OCI-LY7 (cell line): ENCODE data around the gene TSPAN10. TPM values are rescaled to one million over a fixed set of nuclear protein-coding genes. Genes with fewer than 3 reads are reported as not detected.
A peak's percentile ranks its signal among the peaks of the same experiment; 100 is the strongest.

Source experiments
- BruUV-seq: library from RNA; stranded (reverse); fragments of 400-500 nt; replicated peaks from 2 replicates; lab custom pipeline; 2021; lab: Mats Ljungman, UMichigan
- CTCF ChIA-PET: fragments of 300-600 bp; sonication (Branson Sonifier 250); formaldehyde crosslinking; loops from one replicate; lab custom pipeline; 2022; ENCODE audit warnings: antibody characterized with exemption; ENCODE audit not compliant: unreplicated experiment; lab: Charles Lee
- POLR2A ChIA-PET: fragments of 300-600 bp; sonication (Branson Sonifier 250); formaldehyde crosslinking; loops from one replicate; lab custom pipeline; 2022; ENCODE audit warnings: antibody characterized with exemption; lab: Charles Lee
- DNase-seq: peaks from one replicate; pipeline ENCODE4 v3.0.0-alpha.2; 2015; ENCODE audit warnings: low spot score
- H2AFZ ChIP-seq: fragments of 200-600 bp; sonication (generic), shearing (Covaris generic); 2 replicates; pipeline ENCODE4 v1.6.1; 2014; ENCODE audit warnings: mild to moderate bottlenecking, antibody characterized with exemption, low read length, moderate library complexity
- H3K27ac ChIP-seq: fragments of 200-600 bp; sonication (generic); 2 replicates; pipeline ENCODE4 v1.5.1; 2014; ENCODE audit warnings: mixed run types, low read depth, mild to moderate bottlenecking, moderate library complexity, low read length, inconsistent platforms; ENCODE audit not compliant: poor library complexity, severe bottlenecking
- H3K36me3 ChIP-seq: fragments of 200-600 bp; sonication (generic); 2 replicates; pipeline ENCODE4 v1.6.1; 2014; ENCODE audit warnings: mild to moderate bottlenecking, antibody characterized with exemption, low read length, moderate library complexity, mixed read lengths; ENCODE audit not compliant: insufficient read depth
- H3K4me1 ChIP-seq: fragments of 200-600 bp; sonication (generic); 2 replicates; pipeline ENCODE4 v1.5.1; 2014; ENCODE audit warnings: mild to moderate bottlenecking, low read length; ENCODE audit not compliant: insufficient read depth, poor library complexity, severe bottlenecking
- H3K4me2 ChIP-seq: fragments of 200-600 bp; sonication (generic); 2 replicates; pipeline ENCODE4 v1.6.1; 2014; ENCODE audit warnings: mild to moderate bottlenecking, low read length
- H3K4me3 ChIP-seq: fragments of 200-600 bp; sonication (generic); 2 replicates; pipeline ENCODE4 v1.5.1; 2014; ENCODE audit warnings: mild to moderate bottlenecking, low read depth, low read length; ENCODE audit not compliant: poor library complexity, severe bottlenecking
- H3K79me2 ChIP-seq: fragments of 200-600 bp; sonication (generic); 2 replicates; pipeline ENCODE4 v1.6.1; 2016; ENCODE audit warnings: low read depth, mild to moderate bottlenecking, low read length, moderate library complexity, mixed read lengths; ENCODE audit not compliant: insufficient read depth
- H3K9me2 ChIP-seq: fragments of 200-600 bp; sonication (generic); 2 replicates; pipeline ENCODE4 v1.6.1; 2016; ENCODE audit warnings: mild to moderate bottlenecking, low read length, mixed read lengths; ENCODE audit not compliant: insufficient read depth
- H3K9me3 ChIP-seq: fragments of 200-600 bp; sonication (generic); 2 replicates; pipeline ENCODE4 v1.6.1; 2014; ENCODE audit warnings: mild to moderate bottlenecking, mixed run types, low read length, mixed read lengths
- H4K20me1 ChIP-seq: fragments of 200-600 bp; sonication (generic); 2 replicates; pipeline ENCODE4 v1.6.1; 2014; ENCODE audit warnings: mild to moderate bottlenecking, antibody characterized with exemption, low read length, moderate library complexity, mixed read lengths; ENCODE audit not compliant: insufficient read depth
- CTCF ChIP-seq: fragments of 200-600 bp; sonication (generic); conservative IDR thresholded peaks from 2 replicates; pipeline ENCODE4 v1.5.1; 2014; ENCODE audit warnings: mild to moderate bottlenecking, antibody characterized with exemption, low read length, moderate library complexity, mixed read lengths
- EZH2phosphoT487 ChIP-seq: fragments of 200-600 bp; sonication (generic); IDR thresholded peaks from 2 replicates; pipeline ENCODE4 v1.6.1; 2018; ENCODE audit warnings: low read depth, borderline replicate concordance, mild to moderate bottlenecking, mixed run types, antibody characterized with exemption, low read length, moderate library complexity, mixed read lengths
- intact Hi-C: fragments of 100-400 bp; cut with micrococcal nuclease; formaldehyde crosslinking; loops from one replicate; pipeline ENCODE4 v1.10.0; 2022; ENCODE audit not compliant: unreplicated experiment
- total RNA-seq, 2 experiments: library from RNA; depleted of rRNA in 1 of 2; stranded (reverse); fragments of >200 nt in 1 of 2; shearing (Covaris generic) in 1 of 2; gene quantifications; 2 replicates each; pipeline ENCODE4 v1.2.3, GENCODE V29; 2014 to 2022

TSPAN10 gene
- total RNA-seq, 2 experiments from 2014 or later: 0.95 to 2.4 TPM

- Histone ChIP-seq H3K4me1 (peaks cover 23% of the 10 kb centered on the region), H4K20me1 (peaks cover 5% of the 10 kb centered on the region; the same call in 1 of the 2 replicates), H2AFZ (peak within 1 kb of the TSS; percentile 24; the same call in 1 of the 2 replicates), H3K36me3 (peaks cover 44% of the 10 kb centered on the region), H3K9me3 (no peaks in the 10 kb centered on the region), H3K79me2 (peaks cover 43% of the 10 kb centered on the region), H3K27ac (peak within 1 kb of the TSS; percentile 41), H3K4me3 (peak within 1 kb of the TSS; percentile 78), H3K4me2 (peak within 1 kb of the TSS; percentile 93), H3K9me2 (no peaks in the 10 kb centered on the region)
- DNase-seq: peak; percentile 100
- TF ChIP-seq CTCF: no peak
- no peak for TF ChIP-seq EZH2phosphoT487
- no TSS peak for BruUV-seq
- intact Hi-C loops: loop anchor here (1.0 to 5.0 kb wide), 4 partner anchors 17 to 413 kb away; partner anchors contain the start of genes FASN and MRPL12
- ChIA-PET CTCF (interaction anchor here (0.6 to 0.7 kb wide), 2 partner anchors 8 to 51 kb away, joined by 3 to 4 read pairs; no protein-coding TSS in a partner anchor), POLR2A (interaction anchor here (0.6 to 1.7 kb wide), 5 partner anchors 15 to 165 kb away, joined by 3 to 12 read pairs (median 6); partner anchors contain the start of genes CCDC137, MRPL12 and OXLD1)
Observed at GRCh38 chr17:81683584-81684441, 46.8 kb downstream of the TSPAN10 start, which contains the start of the genes ARL16 and HGS. TSS of gene ARL16 (minus strand) at chr17:81683797. CDS start at chr17:81683753, 44 bp downstream. TSS of gene HGS (plus strand) at chr17:81684011. CDS start at chr17:81684067, 56 bp downstream.

DNA sequence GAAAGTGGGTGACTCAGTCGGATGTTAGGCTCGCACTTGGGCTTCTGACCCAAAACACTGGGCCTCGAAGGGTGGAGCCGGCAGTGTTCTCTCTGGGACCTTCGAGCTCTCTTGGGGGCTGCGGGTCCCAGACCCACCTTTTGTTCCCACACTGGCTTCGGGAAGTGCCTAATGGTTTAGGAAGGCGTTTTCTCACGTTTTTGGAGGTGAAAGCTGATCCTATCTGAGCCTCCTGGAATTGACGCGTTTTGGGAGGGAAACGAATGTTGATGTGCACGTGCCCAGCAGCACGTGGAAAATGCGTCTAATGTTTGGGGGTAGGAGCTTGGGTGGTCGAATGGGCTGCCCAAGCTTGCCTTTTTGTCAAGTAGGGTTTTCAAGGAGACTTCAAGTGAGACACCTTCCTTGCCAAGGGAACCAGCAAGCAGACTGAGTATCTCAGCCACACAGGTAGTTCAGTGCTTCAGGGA lies 47.5 kb downstream of the TSPAN10 start:
- ChIA-PET POLR2A (interaction anchor here (1.7 kb wide), 1 partner anchor 18 kb away, joined by 6 read pairs; no protein-coding TSS in a partner anchor), CTCF (interaction anchor here (0.6 kb wide), 1 partner anchor 160 kb away, joined by 3 read pairs; no protein-coding TSS in a partner anchor)
- TF ChIP-seq CTCF: no peak
- TF ChIP-seq EZH2phosphoT487: no peak
- Histone ChIP-seq H3K79me2 (peaks cover 43% of the 10 kb centered on the region), H3K4me2 (peak overlapping the region; percentile 82), H3K27ac (peak overlapping the region; percentile 41), H2AFZ (no peak overlapping the region; the same call in 1 of the 2 replicates), H3K4me1 (peaks cover 23% of the 10 kb centered on the region), H4K20me1 (peaks cover 5% of the 10 kb centered on the region; the same call in 1 of the 2 replicates), H3K4me3 (peak overlapping the region; percentile 78), H3K9me3 (no peaks in the 10 kb centered on the region), H3K9me2 (no peaks in the 10 kb centered on the region), H3K36me3 (peaks cover 51% of the 10 kb centered on the region)
- DNase-seq: peak; percentile 27
- TSS peak; percentile 83 for BruUV-seq
- intact Hi-C loops: loop anchor here (5.0 kb wide), 2 partner anchors 167 to 413 kb away; partner anchors contain the start of gene FASN
